ENCODE data around the gene PHYHD1. TPM values are rescaled to one million over a fixed set of nuclear protein-coding genes. Genes with fewer than 3 reads are reported as not detected.

PHYHD1 gene
- total and polyA plus RNA-seq, 10 of the 15 experiments (the other 5 are each of a cell fraction or from before 2014, with no cell fraction given) = 0.09 to 0.17 TPM; not detected in 8

- no peak for TF ChIP-seq ZBTB4 (CRISPR knock-in tag; IDR thresholded peaks at IDR 0.05)
- TF ChIP-seq SMAD5 (IDR thresholded peaks at IDR 0.05; ENCODE audit: low read depth) = no peak
- no peak for TF ChIP-seq SMAD1 (IDR thresholded peaks at IDR 0.05; ENCODE audit: low read depth, partially characterized antibody)
- no peak for TF ChIP-seq SUZ12 (IDR thresholded peaks at IDR 0.05; ENCODE audit: unreplicated experiment)
- TF ChIP-seq POLR2AphosphoS2 (IDR thresholded peaks at IDR 0.05; ENCODE audit: low read depth, low read length) = no peak
- TF ChIP-seq ETV6 (conservative IDR thresholded peaks at IDR 0.05 in 1 of 2, IDR thresholded peaks at IDR 0.05 in 1 of 2; ENCODE audit: borderline replicate concordance in 1 of 2, low read depth in 1 of 2) = no peak
- no peak for TF ChIP-seq RBBP5 (conservative IDR thresholded peaks at IDR 0.05)
Observed at GRCh38 chr9:128986671-128987070, 65.9 kb downstream of the PHYHD1 start (continued).

GRCh38 chr9:128987805-128988204 is 67.0 kb downstream of the PHYHD1 start:
- Histone ChIP-seq H3K4me3 (no peak overlapping the region), H3K27ac (ENCODE audit: control insufficient read depth, insufficient read depth) (no peak overlapping the region), H3K9ac (ENCODE audit: control insufficient read depth, insufficient read depth, low read length) (no peak overlapping the region), H3K79me2 (ENCODE audit: control insufficient read depth, insufficient read depth, low read length) (no peaks in the 10 kb centered on the region), H3K4me2 (ENCODE audit: control insufficient read depth, insufficient read depth) (no peak overlapping the region), H3K36me3 (ENCODE audit: control insufficient read depth in 2 of 2, insufficient read depth in 2 of 2, low read length in 1 of 2) (peaks cover 17 to 37% of the 10 kb centered on the region in 2 experiments), H2AFZ (ENCODE audit: control insufficient read depth, low read depth, low read length) (no peak overlapping the region), H3K4me1 (ENCODE audit: control insufficient read depth, insufficient read depth, low read length) (no peaks in the 10 kb centered on the region), H3K27me3 (replicated peaks in 1 of 2; ENCODE audit: control insufficient read depth in 2 of 2, insufficient read depth in 2 of 2, low read length in 1 of 2) (no peaks in the 10 kb centered on the region), H4K20me1 (ENCODE audit: control insufficient read depth, insufficient read depth) (no peaks in the 10 kb centered on the region), H3K9me3 (replicated peaks; ENCODE audit: control insufficient read depth, insufficient read depth, low read length) (no peaks in the 10 kb centered on the region)
- ChIA-PET RAD21 (ENCODE audit: unreplicated experiment) (no interaction called here), SMC1A (ENCODE audit: uncharacterized antibody, unreplicated experiment) (interaction anchor here (1.2 kb wide), 1 partner anchor 39 kb away, joined by 3 read pairs; no protein-coding TSS in a partner anchor), CTCF (no interaction called here), POLR2A (interaction anchor here (0.6 to 1.2 kb wide), 3 partner anchors 39 to 1025 kb away, joined by 3 to 6 read pairs (median 5); no protein-coding TSS in a partner anchor)
- intact Hi-C loops (cut with micrococcal nuclease; ENCODE audit: unreplicated experiment) = no loop called here
- in situ Hi-C loops (cut with MboI) = no loop called here
- FAIRE-seq (no peak), DNase-seq (ENCODE audit: low read depth, low spot score) (no peak), ATAC-seq (no peak)
- no TSS peak for BruUV-seq (replicated peaks)
- 95% methylated on average over 5 of the region's 5 CpGs for WGBS (ENCODE audit: insufficient coverage, insufficient replicate concordance, low lambda C conversion rate, missing lambda C conversion rate)
- TF ChIP-seq PBX3 (IDR thresholded peaks at IDR 0.05; ENCODE audit: insufficient replicate concordance, low read depth, low read length) = no peak
- TF ChIP-seq PML (IDR thresholded peaks at IDR 0.05; ENCODE audit: low read length) = no peak
- no peak for TF ChIP-seq SREBF2 (IDR thresholded peaks at IDR 0.05; ENCODE audit: low read length)
- TF ChIP-seq NR2F1 (conservative IDR thresholded peaks at IDR 0.05) = no peak
- no peak for TF ChIP-seq WRNIP1 (IDR thresholded peaks at IDR 0.05; ENCODE audit: borderline replicate concordance, low read depth, low read length)
- TF ChIP-seq RBBP5 (conservative IDR thresholded peaks at IDR 0.05) = no peak
- TF ChIP-seq MYB (IDR thresholded peaks at IDR 0.05; ENCODE audit: borderline replicate concordance, low read depth, low read length) = no peak
- TF ChIP-seq CREM (IDR thresholded peaks at IDR 0.05; ENCODE audit: low read depth) = no peak
- no peak for TF ChIP-seq ZBTB33 (IDR thresholded peaks at IDR 0.05)
- TF ChIP-seq YBX1 (IDR thresholded peaks at IDR 0.05) = no peak
- no peak for TF ChIP-seq NFYB (IDR thresholded peaks at IDR 0.05; ENCODE audit: insufficient read depth, low read depth, low read length)
